Adrenal gland (tissue), 12 donors: Measurements from ENCODE around the gene SLC10A1. TPM values are rescaled to one million over a fixed set of nuclear protein-coding genes. Genes with fewer than 3 reads are reported as not detected.

ENCODE experiments used
- DNase-seq, 7 donors: peaks; one replicate each; pipeline ENCODE4 v3.0.0-alpha.2; 2019 to 2020
- H3K27ac ChIP-seq, 5 donors: fragments of 200-600 bp; sonication (generic) in 4 of 5; 1 replicate in 3 of 5; 2 replicates in 2 of 5; pipeline versions ENCODE4 v1.5.1 to v1.8.0; 2016 to 2020; ENCODE audit warnings: mild to moderate bottlenecking in 1 of 5
- H3K27me3 ChIP-seq: fragments of 200-600 bp; 2 replicates; pipeline ENCODE4 v1.8.0; 2021
- H3K36me3 ChIP-seq, 2 donors: fragments of 200-600 bp; replicated peaks in 1 of 2; 1 replicate in 1 of 2; 2 replicates in 1 of 2; pipeline versions ENCODE4 v1.5.1 to v1.8.0; 2018 to 2022
- H3K4me1 ChIP-seq, 2 donors: fragments of 200-600 bp; replicated peaks in 1 of 2; 1 replicate in 1 of 2; 2 replicates in 1 of 2; pipeline versions ENCODE4 v1.5.1 to v1.8.0; 2018 to 2021
- H3K4me3 ChIP-seq, 4 donors: fragments of 200-600 bp; sonication (generic) in 3 of 4; one replicate each; pipeline ENCODE4 v1.5.1; 2016 to 2018
- H3K9me3 ChIP-seq, 3 donors: fragments of 200-600 bp; sonication (generic) in 1 of 3; replicated peaks in 1 of 3; 1 replicate in 2 of 3; 2 replicates in 1 of 3; pipeline versions ENCODE4 v1.5.1 to v1.8.0; 2016 to 2021
- POLR2A ChIP-seq, 2 donors: fragments of 450-650 bp; IDR thresholded peaks; one replicate each; pipeline ENCODE4 v1.6.1; 2017; ENCODE audit warnings: antibody characterized with exemption in 2 of 2, mild to moderate bottlenecking in 2 of 2, moderate library complexity in 1 of 2
- WGBS, 4 donors: extraction: QIAGEN DNeasy Blood & Tissue Kit in 2 of 4; methylation state at CpG; one replicate each; pipeline versions ENCODE4 v1.1.5 to v1.1.7; 2013 to 2017; 5-methylcytosine and 5-hydroxymethylcytosine counted together
- intact Hi-C, 2 donors: fragments of 100-400 bp; cut with DNase I; formaldehyde crosslinking; loops; one replicate each; pipeline versions ENCODE4 v1.14.1 to v1.15.0; 2022 to 2023
- polyA plus RNA-seq, 3 donors: library from polyadenylated mRNA; stranded (reverse); fragments of 200-250 nt in 2 of 3; fragments of 350-450 nt in 1 of 3; fragmentation: Illumina TruSeq in 1 of 3; extraction: RNeasy Lipid Tissue Mini Kit (QIAGEN cat#74804) in 1 of 3; gene quantifications; one replicate each; pipeline ENCODE4 v1.2.3, GENCODE V29; 2013 to 2014
- total RNA-seq, 9 donors: library from RNA; depleted of rRNA in 4 of 9; stranded (reverse); fragments of >200 nt in 4 of 9; fragments of 120-200 nt in 1 of 9; fragmentation: NEBNext Ultra II Directional in 1 of 9; extraction: Animal tissue kit (Norgen Biotek cat#: 25700) in 1 of 9; gene quantifications; one replicate each; pipeline versions ENCODE4 v1.1.0 to v1.2.4, GENCODE V29; 2013 to 2023
- TF ChIP-seq, protein P1 (sequence below), 6 experiments: fragments of 450-650 bp in 4 of 6; fragments of 200-600 bp in 2 of 6; sonication (generic) in 1 of 6; IDR thresholded peaks; 1 replicate in 5 of 6; 2 replicates in 1 of 6; pipeline versions ENCODE4 v1.5.1 to v1.8.0; 2016 to 2021; ENCODE audit warnings: antibody characterized with exemption in 6 of 6, mild to moderate bottlenecking in 2 of 6, moderate library complexity in 1 of 6
- donor health status: healthy with polysubstance abuse.
- donor health status: Bipolar disorder and iron deficiency.
- donor health status: DM: yes; HTN: yes; CAD: no.
- donor health status: DM: no; HTN: no; CAD: no.
- donor health status: DM: no; HTN: no; CAD: no.
- donor health status: DM: yes; HTN: yes; CAD: no.

SLC10A1 gene
- total and polyA plus RNA-seq, 12 donors: not detected

DNA sequence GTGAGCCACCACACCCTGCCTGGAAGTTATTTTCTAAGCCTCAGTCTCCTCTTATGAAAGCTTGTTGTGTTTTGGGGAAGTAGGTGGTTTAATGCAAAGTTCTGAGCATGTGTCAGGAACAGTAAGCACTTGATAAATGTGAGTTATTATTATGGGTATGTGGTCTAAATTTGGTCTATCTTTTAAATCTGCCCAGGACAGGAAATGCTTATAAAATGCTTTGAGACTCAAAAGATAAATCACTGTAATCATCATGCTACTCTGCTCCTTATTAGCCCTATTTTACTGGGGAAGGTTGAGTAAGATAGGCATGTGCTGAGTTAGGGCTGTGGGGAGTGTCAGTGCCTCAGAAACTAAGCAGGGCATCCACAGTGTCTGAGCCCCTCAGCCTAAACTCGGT lies 43.2 kb downstream of the SLC10A1 start:
- intact Hi-C loops: no loop called here
- Histone ChIP-seq H3K4me3 (no peak overlapping the region), H3K36me3 (no peaks in the 10 kb centered on the region), H3K27me3 (no peaks in the 10 kb centered on the region), H3K4me1 (no peaks in the 10 kb centered on the region), H3K27ac (no peak overlapping the region), H3K9me3 (no peaks in the 10 kb centered on the region)
- 70 to 100% (median 85%) methylated on average over 1 of the region's 1 CpG for WGBS, 4 donors
- no peak for DNase-seq
- TF ChIP-seq POLR2A (IDR thresholded peaks at IDR 0.05): no peak
- TF ChIP-seq, protein P1, sequence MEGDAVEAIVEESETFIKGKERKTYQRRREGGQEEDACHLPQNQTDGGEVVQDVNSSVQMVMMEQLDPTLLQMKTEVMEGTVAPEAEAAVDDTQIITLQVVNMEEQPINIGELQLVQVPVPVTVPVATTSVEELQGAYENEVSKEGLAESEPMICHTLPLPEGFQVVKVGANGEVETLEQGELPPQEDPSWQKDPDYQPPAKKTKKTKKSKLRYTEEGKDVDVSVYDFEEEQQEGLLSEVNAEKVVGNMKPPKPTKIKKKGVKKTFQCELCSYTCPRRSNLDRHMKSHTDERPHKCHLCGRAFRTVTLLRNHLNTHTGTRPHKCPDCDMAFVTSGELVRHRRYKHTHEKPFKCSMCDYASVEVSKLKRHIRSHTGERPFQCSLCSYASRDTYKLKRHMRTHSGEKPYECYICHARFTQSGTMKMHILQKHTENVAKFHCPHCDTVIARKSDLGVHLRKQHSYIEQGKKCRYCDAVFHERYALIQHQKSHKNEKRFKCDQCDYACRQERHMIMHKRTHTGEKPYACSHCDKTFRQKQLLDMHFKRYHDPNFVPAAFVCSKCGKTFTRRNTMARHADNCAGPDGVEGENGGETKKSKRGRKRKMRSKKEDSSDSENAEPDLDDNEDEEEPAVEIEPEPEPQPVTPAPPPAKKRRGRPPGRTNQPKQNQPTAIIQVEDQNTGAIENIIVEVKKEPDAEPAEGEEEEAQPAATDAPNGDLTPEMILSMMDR (IDR thresholded peaks at IDR 0.05): no peak

DNA sequence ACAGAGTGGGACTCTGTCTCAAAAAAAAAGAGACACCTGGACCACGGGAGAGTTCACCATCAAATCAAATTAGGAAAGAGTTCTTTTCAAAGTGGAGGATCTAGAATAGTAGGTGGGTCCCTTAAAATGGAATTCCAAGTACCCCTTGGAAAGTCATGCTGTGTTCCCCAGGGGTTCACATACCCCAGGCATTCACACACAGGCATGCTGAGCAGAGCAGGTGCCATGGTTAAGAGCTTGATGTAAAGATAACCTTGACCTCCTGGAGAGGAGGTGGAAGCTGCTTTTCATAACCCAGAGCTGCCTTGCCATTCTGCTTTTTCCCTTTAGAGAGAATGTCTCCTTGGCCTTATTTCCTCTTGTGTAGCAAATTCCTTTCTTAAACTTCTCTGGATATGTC lies 44.3 kb downstream of the SLC10A1 start:
- no peaks in the 10 kb centered on the region for H3K27me3 ChIP-seq

DNA sequence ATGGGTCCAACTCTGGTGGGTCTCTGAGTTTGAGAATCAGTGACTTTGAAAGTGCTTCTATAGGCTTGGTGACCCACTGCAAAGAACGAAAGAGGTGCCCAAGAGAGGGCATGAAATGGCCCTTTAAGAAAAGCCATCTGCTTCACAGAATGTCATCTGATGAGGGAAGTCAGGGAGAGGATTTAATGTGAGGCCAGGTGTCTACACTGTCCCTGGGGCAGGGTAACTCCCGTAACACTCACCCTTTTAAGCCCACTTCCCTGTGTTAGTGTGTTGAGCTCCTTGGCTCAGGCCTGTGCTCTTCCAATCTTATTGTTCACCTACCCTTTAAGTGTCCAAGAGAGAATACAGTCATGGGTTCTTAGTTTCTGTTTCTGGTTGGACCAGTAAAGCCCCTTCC lies 46.5 kb downstream of the SLC10A1 start:
- DNase-seq: no peak
- intact Hi-C loops: no loop called here
- no peak overlapping the region for H3K27ac ChIP-seq
- no peaks in the 10 kb centered on the region for H3K27me3 ChIP-seq
- no peaks in the 10 kb centered on the region for H3K36me3 ChIP-seq
- no peak overlapping the region for H3K4me3 ChIP-seq
- TF ChIP-seq, protein P1 (IDR thresholded peaks at IDR 0.05): no peak
- no peak for TF ChIP-seq POLR2A (IDR thresholded peaks at IDR 0.05)
- H3K9me3 ChIP-seq: no peaks in the 10 kb centered on the region
- WGBS, 4 donors: 93 to 100% (median 96%) methylated on average over 2 of the region's 2 CpGs
- no peaks in the 10 kb centered on the region for H3K4me1 ChIP-seq

More for the DNA sequence above, 44.3 kb downstream of the SLC10A1 start:
- TF ChIP-seq POLR2A (IDR thresholded peaks at IDR 0.05): no peak
- TF ChIP-seq, protein P1 (IDR thresholded peaks at IDR 0.05): no peak
- H3K27ac ChIP-seq: no peak overlapping the region
- no peaks in the 10 kb centered on the region for H3K9me3 ChIP-seq
- no peak overlapping the region for H3K4me3 ChIP-seq
- H3K4me1 ChIP-seq: no peaks in the 10 kb centered on the region
- H3K36me3 ChIP-seq: no peaks in the 10 kb centered on the region
- intact Hi-C loops: no loop called here
- no peak for DNase-seq
- 56 to 84% (median 66%) methylated on average over 1 of the region's 1 CpG for WGBS, 4 donors

DNA sequence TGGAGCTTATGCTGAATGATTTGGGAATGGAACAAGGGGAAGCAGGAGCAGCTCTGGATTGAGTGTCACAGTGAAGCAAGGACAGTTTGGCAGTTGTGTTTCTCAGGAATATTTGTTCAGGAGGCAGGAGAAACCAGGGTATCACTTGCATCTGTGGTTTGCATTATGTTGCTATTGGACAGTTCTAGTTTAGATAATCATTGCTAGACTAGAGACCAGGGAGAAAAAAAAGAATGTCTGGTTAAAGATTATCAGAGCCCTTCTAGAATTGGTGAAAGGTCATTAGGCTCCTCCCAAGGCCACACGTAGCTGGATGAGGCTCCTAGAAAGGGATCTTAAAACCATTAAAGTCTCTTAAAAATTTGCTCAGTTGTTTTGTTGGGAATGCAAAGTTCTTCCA lies 47.1 kb downstream of the SLC10A1 start:
- no peak for DNase-seq
- intact Hi-C loops: no loop called here
- 39 to 56% (median 53%) methylated on average over 1 of the region's 1 CpG for WGBS, 4 donors

More for the DNA sequence above, 47.1 kb downstream of the SLC10A1 start:
- Histone ChIP-seq H3K9me3 (no peaks in the 10 kb centered on the region), H3K4me1 (no peaks in the 10 kb centered on the region), H3K36me3 (no peaks in the 10 kb centered on the region), H3K27me3 (no peaks in the 10 kb centered on the region), H3K27ac (no peak overlapping the region), H3K4me3 (no peak overlapping the region)
- TF ChIP-seq, protein P1 (IDR thresholded peaks at IDR 0.05): no peak
- TF ChIP-seq POLR2A (IDR thresholded peaks at IDR 0.05): no peak
